GM19193 (cell line): ENCODE measurements around the gene RSPRY1.

ENCODE experiments used
- POLR2A ChIP-seq: IDR thresholded peaks from 4 replicates; pipeline ENCODE4 v1.6.1; 2011; ENCODE audit not compliant: insufficient read depth, insufficient read length; ENCODE audit errors: extremely low read depth

The RSPRY1 gene

GRCh38 chr16:57253466-57253865, 67.3 kb downstream of the RSPRY1 start:
- no peak for TF ChIP-seq POLR2A

DNA sequence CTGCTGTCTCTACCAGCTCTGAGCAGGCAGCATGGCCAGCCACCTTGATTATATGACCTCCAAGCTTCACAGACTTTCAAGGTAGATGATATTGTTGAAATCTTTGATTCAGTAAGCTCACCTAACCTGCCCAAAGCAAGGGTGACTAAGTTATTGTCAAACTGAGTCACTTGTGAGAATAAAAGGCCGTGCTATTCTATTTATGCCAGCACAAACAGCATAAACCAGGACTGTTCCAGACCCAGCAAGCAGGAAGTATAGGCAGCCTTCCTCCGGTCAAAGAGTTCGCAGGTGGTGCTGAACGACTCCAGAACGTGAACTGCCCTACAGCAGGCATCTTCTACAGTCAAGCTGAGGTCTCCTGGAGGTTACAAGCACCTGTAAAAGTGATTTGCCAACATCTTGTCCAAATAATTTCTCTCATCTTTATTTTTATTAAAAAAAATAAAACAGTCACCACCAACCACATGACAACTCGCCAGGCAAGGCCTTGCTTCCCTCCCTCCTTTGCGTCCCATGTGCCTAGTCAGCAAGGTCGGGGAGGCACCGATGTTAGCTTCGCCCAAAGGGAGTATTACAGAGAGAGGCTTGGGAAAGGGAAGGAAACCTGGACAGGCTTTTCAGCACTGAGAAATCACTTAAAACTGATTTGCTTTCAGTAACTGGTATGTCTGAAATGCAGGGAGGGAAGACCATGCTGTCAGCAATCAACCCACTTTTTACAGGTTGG, 69.7 kb downstream of the RSPRY1 start:
- TF ChIP-seq POLR2A = no peak

DNA sequence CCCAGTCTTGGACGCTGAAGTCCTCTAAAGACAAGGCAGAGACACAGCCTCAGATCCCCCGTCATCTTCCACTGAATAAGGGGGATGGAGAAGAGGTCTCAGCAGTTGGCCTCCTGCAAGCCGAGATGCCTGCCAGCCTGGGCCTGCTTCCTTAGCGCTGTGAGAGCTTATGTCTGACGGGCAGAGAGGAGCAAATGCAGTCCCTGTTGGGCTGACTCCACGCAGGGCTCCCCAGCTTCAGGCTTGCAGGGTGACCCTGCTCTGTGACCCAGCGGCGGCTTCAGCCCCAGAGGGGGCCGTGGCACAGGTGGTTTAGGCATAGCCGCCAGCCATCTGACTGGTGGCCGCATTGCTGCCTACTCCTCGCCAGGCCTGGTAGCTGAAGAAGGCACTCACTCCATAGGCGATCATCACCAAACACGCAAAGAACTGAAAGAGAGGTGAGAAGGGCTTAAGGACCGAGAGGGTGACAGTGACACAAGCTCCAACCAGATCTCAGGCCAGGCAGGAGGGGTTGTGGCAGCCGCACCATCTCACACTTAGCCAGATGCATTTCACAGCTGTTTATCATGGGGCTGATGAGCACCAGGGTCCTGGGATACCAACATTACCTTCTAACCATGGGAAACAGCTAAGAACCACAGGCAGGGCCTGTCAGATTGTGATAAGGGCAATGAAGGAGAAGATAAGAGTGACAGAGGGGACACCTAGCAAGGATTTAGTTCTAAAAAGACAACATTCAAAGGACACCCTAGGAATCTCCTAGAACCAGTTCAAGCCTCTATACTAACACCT, 70.7 kb downstream of the RSPRY1 start:
- no peak for TF ChIP-seq POLR2A

GRCh38 chr16:57257455-57258070, 71.4 kb downstream of the RSPRY1 start:
- no peak for TF ChIP-seq POLR2A

DNA sequence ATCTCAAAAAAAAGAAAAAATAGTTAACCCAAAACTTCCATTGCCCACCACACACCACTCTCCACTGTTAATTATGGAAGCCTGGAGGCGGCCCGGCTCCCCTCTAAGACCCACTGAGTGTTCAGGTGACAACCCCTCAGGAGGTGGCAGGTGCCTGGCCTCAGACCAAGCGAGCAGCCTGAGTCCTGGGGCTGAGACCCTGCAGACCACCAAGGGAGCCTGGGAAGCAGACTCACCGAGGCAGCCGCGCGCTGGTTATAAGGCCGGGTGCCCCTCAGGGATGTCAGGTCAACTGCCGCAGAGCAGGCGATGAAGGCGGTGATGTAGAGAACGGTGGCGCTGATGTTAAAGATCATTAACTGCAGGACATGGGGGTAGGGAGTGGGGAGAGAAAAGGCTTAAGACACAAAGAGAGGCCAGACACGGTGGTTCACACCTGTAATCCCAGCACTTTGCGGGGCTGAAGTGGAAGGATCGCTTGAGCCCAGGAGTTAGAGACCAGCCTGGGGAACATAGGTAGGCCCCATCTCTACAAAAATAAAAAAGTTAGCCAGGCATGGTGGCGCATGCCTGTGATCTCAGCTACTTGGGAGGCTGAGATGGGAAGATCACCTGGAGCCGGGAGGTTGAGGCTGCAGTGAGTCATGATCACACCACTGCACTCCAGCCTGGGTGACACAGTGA, 72.2 kb downstream of the RSPRY1 start:
- no peak for TF ChIP-seq POLR2A

- TF ChIP-seq POLR2A = no peak
Measured at GRCh38 chr16:57258910-57259475, 72.9 kb downstream of the RSPRY1 start.

DNA sequence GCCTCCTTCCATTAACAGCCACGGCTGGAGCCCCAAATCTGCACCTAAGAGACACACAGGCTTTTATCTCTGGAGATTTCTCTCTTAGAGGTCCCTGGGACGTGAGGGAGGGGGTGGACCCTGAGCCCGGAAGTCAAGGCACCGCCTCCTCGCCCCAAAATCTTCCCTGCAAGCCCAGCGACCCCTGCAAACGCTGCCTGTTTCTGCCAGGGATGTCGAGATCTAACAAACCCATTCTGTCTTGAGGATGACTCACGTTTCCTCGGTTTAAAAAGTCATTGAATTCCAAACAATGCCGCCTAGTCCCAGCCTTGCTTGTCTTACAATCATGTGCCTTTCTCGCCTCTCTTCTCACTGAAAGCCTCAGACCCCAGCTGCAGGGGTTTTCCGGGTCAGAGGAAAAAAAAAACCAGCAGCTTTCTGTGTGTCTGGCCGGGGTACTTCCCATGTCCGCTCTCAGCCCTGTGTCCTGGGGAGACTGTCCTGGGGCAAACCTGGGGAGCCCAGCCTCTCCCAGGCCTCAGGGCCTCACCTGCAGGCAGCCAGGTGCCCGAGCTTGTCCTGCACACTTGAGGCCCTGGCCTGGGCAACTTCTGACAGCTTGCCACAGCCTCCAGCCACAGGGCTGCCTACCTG, 74.3 kb downstream of the RSPRY1 start:
- TF ChIP-seq POLR2A = no peak

DNA sequence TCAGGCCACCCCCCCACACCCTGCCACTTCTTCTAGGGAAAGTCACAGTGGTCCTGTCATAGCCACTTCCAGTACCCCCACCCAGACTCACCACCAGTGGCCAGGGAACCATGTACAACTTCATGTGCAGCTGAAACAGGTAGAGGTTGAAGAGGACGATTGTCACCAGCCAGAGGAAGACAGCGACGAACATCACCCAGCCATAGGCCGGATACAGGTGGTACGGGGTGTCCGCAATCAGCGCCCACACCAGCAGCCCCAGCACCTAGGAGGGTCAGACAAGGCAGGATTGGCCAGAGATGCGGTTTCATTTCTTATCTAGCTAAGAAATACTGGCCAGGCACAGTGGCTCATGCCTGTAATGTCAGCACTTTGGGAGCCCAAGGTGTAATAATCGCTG, 75.7 kb downstream of the RSPRY1 start:
- no peak for TF ChIP-seq POLR2A

DNA sequence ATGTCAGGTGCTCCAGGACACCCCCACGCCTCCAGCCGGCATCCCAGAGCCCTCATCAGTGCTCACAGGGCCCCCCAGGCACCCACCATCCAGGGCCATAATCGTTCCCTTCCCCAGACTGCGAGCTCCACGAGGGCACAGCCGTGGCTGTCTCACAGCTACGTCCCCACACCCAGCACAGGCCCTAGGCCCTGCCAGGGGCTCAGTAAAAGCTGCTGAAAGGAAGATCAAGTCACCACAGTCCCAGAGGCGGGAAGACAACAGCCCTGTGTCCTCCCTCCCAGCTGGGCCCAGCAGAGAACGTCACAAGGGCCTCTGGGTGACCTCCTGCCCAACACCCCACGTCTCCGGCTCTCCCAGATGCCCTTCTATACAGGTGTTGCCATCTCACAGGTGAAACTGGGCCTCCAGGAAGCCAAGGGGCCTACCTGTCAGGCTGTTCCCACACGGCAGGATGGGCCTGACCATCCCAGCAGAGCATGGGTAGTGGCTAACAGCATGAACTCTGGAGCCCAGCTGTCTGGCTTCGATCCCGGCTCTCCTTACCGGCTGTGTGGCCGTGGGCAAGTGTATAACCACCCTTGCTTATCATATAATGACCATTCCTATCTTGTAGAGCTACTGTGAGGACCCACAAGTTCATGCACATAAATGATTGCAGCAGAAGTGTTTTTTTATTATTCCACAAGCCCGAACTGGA, 76.9 kb downstream of the RSPRY1 start:
- no peak for TF ChIP-seq POLR2A

GRCh38 chr16:57263541-57264351, 77.6 kb downstream of the RSPRY1 start:
- TF ChIP-seq POLR2A = no peak

DNA sequence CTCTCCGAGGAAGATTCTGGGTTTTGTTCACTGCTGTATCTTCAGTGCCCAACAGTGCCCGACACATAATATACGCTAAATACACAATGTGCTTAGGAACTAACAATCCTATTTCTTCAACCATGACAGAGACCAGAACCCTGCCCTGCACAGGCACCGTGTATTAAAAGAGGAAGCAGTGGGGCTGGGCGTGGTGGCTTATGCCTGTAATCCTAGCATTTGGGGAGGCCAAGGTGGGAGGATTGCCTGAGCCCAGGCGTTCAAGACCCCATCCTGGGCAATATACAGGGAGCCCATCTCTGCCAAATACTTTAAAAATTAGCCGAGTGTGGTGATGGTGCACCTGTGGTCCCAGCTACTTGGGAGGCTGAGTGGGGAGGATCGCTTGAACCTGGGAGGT, 78.3 kb downstream of the RSPRY1 start:
- no peak for TF ChIP-seq POLR2A

DNA sequence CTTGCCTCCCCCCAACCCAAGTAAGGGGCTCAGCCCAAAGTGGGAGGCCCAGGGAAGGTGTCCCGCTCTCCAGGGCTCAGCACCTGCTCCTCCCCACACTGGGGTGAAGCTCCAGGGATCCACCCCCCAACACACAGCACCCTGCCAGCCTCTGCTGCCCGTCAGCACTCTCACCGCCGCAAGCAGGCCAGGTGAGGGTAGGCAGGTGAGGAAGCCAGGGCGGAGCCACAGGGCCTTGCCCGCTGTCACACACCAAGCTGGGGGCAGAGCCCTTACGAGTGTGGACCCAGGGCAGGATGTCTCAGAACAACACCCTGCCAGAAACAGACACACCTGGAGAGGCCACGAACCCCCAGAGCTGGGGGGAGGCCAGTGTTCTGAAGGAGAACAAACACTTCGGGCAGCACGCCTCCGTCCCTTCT, 78.8 kb downstream of the RSPRY1 start:
- no peak for TF ChIP-seq POLR2A

DNA sequence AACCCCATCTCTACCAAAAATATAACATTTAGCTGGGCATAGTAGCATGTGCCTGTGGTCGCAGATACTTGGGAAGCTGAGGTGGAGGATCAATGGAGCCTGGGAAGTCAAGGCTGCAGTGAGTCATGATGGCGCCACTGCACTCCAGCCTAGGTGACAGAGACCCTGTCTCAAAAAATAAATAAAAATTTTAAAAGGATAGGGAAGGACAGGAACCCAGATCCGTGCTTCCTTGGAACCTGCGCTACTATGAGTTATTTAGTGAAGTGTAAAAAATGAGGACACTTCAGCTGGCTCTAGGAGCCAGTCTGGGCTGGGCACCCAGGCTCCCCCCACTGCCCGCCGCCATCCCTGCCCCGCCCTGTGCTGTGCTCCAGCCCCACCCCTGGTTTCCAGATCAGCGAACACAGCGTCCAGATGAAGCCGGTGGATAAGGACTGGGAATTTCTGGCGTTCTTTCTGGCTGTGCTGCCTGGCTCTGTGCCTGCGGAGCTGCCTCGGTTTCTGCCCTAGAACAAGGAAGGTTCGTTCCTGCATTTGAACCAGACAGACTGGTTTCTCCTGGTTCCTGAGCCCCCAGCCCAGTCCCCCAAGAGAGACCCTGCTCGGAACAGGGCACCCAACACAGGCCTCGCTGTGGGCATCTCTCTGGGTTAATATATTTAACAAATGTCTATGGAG, 79.9 kb downstream of the RSPRY1 start:
- no peak for TF ChIP-seq POLR2A
